GM21367 (cell line): Measurements from ENCODE around the gene NOXA1.
"Not testable (repeated sequence)": the region's sequence is repeated elsewhere in the genome, so short reads cannot be mapped to it uniquely, and the experiment has no call there.

Experiments
- ATAC-seq: cut with Tn5 transposase; IDR thresholded peaks from one replicate; pipeline ENCODE4 v1.9.1; 2021; ENCODE audit not compliant: unreplicated experiment

Gene NOXA1

DNA sequence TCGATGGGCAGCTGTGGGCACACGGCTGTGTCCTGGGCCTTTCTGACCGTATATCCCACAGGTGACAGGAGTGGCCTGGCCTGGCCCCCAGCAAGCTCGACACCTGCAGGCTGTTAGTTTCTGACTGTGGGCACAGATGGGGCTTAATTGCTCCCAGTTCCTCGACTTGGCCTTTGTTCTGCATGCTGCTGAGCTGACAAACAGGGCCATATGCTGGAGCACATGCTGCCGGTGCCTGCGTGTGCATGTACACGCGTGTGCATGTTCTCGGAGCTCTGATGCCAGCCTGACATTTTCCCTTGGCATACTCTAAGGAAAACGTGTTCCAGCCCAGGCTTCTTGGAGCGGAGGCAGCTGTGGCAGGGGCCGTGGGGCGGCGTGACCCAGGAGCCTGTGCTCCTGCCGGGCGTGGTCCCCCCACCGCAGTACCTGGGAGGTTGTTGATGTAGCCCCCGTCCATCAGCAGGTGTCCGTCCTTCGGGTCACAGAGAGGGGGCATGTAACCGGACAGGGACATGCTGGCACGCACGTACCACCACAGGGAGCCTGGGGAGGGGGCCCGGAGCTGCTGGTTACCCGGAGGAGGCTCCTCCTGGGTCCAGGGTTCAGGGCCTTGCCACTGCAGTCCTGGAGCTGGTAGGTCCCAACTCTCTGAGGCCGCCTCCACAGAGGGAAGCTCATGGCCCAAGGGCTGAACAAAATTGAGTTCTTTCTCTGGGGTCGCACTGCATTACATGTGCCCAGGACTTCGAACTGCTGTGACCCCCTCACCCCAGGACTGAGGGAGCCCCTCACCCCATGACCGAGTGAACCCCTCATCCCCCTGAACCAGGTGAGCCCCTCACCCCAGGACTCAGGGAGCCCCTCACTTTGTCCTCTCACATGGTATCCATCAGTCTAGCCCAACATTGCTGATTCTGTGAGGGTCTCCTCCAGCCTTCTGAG, 40.1 kb downstream of the NOXA1 start:
- no peak for ATAC-seq

- ATAC-seq = no peak
These were observed 40.7 kb downstream of the NOXA1 start for GRCh38 chr9:137463931-137464290.

DNA sequence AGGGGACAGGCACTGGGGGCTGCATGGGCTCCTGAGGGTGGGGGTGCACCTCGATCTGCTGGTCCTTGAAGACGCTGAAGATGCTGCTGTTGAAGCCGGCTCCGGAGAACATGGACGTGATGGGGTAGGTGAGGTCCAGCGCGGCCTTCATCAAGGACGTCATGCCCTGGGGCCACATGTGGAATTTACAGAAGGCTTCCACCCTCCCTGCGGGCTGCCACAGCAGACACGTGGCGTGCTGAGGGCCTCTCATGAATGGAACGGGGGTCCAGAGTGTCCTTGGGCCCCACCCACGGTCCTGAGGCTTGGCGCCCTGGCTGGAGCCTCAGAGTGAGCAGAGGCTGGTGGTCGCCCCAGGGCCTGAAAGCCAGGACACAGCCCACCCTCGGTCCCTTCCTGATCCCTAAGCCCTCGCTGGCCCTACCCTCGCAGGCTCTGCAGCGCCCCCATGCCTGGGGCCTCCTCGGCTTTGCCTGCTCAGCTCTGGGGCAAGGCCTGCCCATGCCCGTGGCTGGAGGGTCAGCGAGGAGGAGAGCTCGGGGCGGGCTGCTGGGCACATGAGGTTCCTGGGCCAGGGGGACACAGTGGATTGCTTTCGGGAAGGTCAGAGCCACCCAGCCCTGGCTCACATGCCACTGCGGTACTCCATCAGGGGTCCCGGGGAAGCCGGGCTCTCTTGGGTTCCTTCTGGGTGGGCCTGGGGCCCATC, 41.3 kb downstream of the NOXA1 start:
- no peak for ATAC-seq

GRCh38 chr9:137465000-137465719, 42.0 kb downstream of the NOXA1 start:
- no peak for ATAC-seq

DNA sequence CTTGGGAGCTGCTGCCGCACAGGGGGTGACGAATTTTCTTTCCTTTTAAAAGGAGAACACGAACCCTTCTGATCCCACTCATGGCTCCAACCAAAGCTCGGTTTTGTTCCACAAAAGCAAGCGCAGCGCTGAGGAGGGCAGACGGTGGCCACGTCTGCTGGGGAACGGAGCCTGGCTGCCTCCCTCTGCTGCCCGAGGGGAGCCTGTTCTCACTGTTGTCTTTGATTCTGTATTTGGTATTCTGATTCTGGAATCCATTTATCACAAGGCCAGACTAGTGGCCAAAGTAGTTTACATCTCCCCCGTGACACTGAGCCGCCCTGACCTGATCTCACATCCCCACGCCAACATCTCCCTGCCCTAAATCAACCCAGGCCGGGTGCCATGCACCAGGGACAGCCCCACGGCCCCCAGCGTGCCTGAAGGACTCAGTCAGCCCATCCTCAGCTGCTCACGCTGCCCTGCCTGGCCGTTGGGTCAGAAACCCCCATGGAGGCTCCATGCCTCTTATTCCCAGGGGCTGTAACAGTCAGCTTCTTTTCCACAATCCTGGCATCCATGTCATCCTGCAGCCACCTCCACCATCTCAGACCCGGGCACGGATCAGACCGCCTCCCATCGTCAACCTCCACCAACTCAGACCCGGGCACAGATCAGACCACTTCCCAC, 42.7 kb downstream of the NOXA1 start:
- ATAC-seq = no peak

DNA sequence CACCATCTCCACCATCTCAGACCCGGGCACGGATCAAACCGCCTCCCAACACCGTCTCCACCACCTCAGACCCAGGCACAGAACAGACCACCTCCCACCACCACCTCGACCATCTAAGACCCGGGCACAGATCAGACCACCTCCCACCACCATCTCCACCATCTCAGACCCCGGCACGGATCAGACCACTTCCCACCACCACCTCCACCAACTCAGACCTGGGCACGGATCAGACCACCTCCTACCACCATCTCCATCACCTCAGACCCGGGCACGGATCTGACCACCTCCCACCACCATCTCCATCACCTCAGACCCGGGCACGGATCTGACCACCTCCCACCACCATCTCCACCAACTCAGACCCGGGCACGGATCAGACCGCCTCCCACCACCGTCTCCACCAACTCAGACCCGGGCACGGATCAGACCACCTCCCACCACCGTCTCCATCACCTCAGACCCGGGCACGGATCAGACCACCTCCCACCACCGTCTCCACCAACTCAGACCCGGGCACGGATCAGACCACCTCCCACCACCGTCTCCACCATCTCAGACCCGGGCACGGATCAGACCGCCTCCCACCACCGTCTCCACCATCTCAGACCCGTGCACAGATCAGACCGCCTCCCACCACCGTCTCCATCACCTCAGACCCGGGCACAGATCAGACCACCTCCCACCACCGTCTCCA, 43.3 kb downstream of the NOXA1 start:
- ATAC-seq = not testable (repeated sequence)

- no peak for ATAC-seq
These were observed 44.0 kb downstream of the NOXA1 start for GRCh38 chr9:137467161-137467581.

- ATAC-seq = no peak
These were observed 44.7 kb downstream of the NOXA1 start for GRCh38 chr9:137467896-137468295.

- no peak for ATAC-seq
These were observed 47.6 kb downstream of the NOXA1 start for GRCh38 chr9:137470785-137471184.

DNA sequence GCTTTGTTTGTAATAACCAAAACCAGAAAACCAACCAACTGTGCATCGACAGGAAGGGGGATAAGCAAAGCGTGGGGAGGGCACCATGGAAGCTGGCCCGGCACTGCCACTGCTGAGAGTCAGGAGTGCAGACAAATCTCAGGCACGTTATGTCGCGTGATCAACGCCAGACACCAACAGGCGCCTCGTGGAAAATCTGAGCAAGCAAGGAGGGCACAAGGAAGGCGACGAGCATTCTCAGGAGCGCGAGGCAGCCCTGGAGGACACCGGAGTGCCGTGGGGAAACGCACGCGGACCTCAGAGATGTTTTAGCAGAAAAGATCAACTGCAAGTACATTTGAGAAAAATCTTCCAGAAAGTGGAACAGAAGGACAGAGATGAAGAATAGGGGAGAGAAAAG, 51.1 kb downstream of the NOXA1 start:
- no peak for ATAC-seq

DNA sequence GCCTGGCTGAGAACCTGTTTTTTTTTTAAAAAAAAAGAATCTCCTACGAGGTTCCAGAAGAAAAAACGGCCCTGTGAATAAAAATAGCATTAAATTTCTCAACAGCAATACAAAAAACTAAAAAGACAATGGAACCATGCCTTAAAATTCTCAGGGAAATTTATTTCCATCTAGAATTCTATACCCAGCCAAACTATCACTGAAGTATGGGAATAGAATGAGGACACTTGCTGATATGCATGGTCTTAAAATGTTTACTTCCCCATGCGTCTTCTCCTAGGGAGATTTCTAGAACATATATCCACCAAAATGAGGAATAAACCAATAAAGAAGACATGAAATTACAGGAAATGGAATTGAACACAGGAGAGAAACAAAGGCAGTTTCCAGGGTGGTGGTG, 52.5 kb downstream of the NOXA1 start:
- no peak for ATAC-seq

DNA sequence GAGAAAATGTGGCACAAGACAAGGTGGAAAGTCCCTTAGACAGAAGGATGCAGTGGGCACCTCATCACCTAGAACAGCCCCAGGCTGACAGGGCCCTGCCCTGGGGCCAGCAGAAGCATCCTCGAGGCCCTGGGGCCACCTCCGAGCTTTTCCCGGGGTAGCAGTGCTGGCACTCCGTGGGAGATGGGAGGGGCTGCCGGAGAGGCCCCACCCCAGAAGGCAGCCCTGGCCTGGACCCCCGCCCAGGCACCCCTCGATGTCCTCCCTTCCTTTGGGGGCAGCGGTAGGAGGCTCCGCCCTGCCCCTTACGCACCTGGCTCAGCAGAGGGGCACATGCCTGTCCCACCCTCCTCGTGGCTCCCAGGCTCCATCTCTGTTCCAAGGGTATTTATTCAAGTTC, 53.7 kb downstream of the NOXA1 start:
- ATAC-seq = no peak

DNA sequence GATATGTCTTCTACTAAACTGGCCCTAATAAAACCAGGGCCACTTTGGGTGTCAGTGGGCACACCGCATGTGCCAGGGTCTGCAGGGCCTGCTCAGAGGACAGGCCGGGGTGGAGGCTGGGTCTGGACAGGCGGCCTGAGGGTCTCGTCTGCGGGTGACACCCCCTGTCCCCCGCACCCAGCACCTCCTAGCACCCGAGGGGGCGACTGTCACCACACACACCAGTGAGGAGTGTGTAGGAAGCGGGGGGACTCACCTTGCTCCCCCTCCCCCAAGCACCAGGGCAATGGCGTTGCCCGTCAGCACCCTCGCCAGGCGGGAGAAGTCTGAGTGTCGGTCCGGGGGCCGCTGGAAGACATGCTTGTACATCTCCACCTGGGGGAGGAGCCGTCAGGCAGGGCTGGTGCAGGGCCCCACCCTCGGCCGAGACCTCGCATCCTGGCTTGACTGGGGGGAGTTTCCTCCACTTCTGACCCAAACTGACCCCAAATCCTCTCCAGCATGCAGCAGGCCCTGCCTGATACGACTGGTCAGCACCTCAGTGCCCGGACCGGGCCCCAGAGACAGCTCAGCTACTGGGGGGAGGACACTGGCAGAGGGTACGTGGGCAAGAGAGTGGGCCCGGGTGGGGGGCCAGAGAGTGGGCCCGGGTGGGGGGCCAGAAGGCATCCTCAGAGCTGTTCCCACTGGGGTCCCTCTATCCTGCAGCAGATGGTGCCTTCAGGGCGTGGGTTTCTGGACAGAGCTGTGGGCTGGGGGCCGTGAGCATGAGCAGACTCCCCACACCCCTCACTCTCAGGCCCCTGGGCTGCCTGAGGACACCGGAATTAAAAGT, 54.8 kb downstream of the NOXA1 start:
- no peak for ATAC-seq

DNA sequence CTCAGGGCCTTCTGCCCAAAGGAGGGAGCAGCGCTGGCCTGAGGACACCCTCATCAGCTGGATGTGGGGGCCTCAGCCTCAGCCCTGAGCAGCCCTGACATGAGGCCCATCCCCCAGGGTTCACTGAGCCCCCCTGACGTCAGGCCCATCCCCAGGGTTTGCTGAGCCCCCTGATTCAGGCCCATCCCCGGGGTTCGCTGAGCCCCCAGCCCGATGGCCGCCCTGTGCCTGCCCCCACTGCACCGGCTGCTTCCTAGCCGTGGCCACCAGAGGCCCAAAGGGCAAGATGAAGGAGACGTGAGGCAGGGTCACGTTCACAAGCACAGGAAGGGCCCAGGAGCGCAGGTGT, 55.4 kb downstream of the NOXA1 start:
- ATAC-seq = no peak

- ATAC-seq = no peak
These were observed 56.0 kb downstream of the NOXA1 start for GRCh38 chr9:137478962-137479861.

- ATAC-seq = no peak
These were observed 56.9 kb downstream of the NOXA1 start for GRCh38 chr9:137479892-137480685.

DNA sequence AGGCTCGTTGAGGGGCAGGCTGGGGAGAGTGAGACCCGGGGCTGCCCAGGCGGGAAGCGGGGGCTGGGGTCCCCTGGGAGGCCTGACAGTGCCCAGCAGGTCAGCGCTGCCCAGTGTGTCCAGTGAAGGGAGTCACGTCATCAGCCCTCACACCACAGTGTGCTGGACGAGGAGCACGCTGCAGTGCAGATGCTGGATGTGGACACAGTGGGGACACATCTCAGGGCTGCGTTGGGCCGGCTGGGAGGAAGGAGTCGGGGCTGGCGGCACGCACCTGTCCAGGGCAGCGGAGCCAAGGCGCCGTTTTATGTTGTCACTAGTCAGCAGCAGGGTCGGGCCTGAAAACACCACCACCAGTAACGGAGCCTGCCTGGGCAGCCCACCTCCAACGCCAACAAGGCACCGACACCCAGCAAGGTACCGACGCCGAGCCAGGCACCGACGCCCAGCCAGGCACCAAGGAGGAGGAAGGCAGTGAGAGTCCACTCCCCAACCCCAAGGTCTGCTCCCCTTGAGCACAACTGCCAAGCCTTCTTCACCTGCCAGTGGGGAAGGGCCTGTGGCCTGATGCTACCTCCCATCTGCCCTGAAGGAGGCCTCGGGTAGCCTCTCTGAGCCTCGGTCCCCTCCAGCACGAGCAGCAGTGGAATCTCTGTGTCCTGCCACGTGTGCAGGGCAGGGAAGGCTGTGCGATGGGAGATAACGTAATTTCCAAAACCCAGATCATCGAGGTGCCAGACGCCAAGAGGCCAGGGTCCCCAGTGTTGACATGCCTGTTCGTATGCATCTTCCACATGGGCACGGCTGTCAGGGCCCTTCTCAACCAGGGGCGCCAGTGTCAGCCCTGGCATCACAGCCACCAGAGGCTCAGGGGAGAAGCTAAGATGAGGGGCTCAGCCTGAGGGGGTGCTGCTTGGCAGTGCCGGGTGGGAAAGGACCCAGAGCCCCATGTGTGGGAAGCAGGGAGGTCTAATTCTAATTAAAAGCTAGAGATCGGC, 57.8 kb downstream of the NOXA1 start:
- ATAC-seq = no peak
